AG10803 (cell line): ENCODE measurements around the gene ENTHD1.

ENCODE experiments used
- DNase-seq: peaks from one replicate; pipeline ENCODE4 v3.0.0; 2010; ENCODE audit warnings: low read depth
- H3K4me3 ChIP-seq: 2 replicates; pipeline ENCODE4 v1.5.1; 2011; ENCODE audit warnings: mild to moderate bottlenecking, low read length, control low read depth
- TF ChIP-seq, protein P1 (sequence below): conservative IDR thresholded peaks from 2 replicates; pipeline ENCODE4 v1.5.1; 2011; ENCODE audit warnings: mild to moderate bottlenecking, low read length, control low read depth, inconsistent platforms

Gene ENTHD1

DNA sequence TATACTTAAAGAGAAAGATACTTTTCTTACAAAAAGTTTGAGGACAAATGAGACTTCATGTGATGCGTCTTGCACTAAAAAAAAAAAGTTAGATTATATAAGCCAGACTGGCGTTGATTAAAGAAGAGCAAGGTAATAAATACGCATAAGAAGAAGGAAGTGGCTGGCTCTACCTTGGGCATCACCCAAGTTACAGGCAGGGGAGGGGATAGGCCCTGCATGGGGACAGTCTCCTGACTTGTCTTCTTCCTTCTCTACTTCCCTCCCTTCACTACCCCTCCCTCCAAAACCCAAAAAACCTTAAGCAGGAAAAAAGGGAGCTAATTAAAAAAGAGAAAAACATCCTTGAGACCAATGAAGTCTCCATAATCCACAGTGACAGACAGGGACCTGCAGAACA lies 44.3 kb upstream of the ENTHD1 start:
- TF ChIP-seq, protein P1, sequence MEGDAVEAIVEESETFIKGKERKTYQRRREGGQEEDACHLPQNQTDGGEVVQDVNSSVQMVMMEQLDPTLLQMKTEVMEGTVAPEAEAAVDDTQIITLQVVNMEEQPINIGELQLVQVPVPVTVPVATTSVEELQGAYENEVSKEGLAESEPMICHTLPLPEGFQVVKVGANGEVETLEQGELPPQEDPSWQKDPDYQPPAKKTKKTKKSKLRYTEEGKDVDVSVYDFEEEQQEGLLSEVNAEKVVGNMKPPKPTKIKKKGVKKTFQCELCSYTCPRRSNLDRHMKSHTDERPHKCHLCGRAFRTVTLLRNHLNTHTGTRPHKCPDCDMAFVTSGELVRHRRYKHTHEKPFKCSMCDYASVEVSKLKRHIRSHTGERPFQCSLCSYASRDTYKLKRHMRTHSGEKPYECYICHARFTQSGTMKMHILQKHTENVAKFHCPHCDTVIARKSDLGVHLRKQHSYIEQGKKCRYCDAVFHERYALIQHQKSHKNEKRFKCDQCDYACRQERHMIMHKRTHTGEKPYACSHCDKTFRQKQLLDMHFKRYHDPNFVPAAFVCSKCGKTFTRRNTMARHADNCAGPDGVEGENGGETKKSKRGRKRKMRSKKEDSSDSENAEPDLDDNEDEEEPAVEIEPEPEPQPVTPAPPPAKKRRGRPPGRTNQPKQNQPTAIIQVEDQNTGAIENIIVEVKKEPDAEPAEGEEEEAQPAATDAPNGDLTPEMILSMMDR = no peak
- no peak overlapping the region for H3K4me3 ChIP-seq
- DNase-seq = no peak

- TF ChIP-seq, protein P1 = no peak
- DNase-seq = no peak
- H3K4me3 ChIP-seq = no peak overlapping the region
These were observed 43.1 kb upstream of the ENTHD1 start for GRCh38 chr22:39936523-39937145.

- TF ChIP-seq, protein P1 = no peak
- DNase-seq = no peak
- H3K4me3 ChIP-seq = no peak overlapping the region
These were observed 42.1 kb upstream of the ENTHD1 start for GRCh38 chr22:39935612-39936011.

DNA sequence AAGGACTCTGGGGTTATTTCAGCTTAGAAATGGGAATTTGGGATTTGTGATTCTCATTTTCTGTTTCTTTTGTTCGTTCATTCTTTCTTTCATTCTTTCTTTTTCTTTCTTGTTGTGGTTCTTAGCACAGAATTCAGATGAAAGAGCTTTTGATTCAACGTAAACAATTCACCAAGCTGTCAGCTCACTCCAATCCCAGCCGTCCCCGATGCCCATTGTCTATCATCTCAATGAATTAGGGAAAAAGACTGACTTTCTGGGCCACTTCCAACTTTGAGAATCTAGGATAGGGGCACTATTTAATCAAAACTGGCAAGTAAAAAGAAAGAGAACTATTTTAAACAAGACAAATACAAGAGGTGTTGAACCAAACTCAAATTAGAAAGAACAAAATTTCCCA lies 41.6 kb upstream of the ENTHD1 start:
- H3K4me3 ChIP-seq = no peak overlapping the region
- TF ChIP-seq, protein P1 = no peak
- DNase-seq = no peak

- H3K4me3 ChIP-seq = no peak overlapping the region
- no peak for DNase-seq
- TF ChIP-seq, protein P1 = no peak
These were observed 40.2 kb upstream of the ENTHD1 start for GRCh38 chr22:39933741-39934140.

- peak; percentile 5 for DNase-seq
These were observed 39.5 kb upstream of the ENTHD1 start for GRCh38 chr22:39932918-39933649.

More at GRCh38 chr22:39932918-39933649, 39.5 kb upstream of the ENTHD1 start:
- H3K4me3 ChIP-seq = no peak overlapping the region
- TF ChIP-seq, protein P1 = peak; percentile 64
